NCI-H1694 treated with DMSO at 0.1 percent for 48 hours (cell line): ENCODE measurements around the gene CD109.
"Not testable (repeated sequence)": the region's sequence is repeated elsewhere in the genome, so short reads cannot be mapped to it uniquely, and the experiment has no call there.

Source experiments
- DNase-seq: peaks from one replicate; lab custom pipeline; 2025; lab: John Stamatoyannopoulos, UW

CD109 gene

DNA sequence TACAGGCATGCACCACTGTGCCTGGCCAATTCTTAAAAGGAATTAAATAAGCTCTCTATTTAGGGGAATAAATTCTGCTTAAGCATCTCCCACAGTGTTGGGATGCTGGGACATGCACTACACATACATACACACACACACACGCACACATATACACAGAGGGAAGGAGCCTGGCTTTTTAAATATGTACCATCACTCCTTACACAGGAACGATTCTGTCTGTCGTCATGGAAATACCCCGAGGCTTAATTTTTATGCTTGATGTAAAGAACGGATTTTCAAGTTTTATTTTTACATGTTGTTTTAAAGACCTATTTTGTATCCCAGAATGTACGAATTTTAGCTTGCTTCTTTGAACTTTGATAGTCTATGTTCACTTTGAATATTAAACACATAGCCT is 95.3 kb downstream of the CD109 start:
- DNase-seq = no peak

DNA sequence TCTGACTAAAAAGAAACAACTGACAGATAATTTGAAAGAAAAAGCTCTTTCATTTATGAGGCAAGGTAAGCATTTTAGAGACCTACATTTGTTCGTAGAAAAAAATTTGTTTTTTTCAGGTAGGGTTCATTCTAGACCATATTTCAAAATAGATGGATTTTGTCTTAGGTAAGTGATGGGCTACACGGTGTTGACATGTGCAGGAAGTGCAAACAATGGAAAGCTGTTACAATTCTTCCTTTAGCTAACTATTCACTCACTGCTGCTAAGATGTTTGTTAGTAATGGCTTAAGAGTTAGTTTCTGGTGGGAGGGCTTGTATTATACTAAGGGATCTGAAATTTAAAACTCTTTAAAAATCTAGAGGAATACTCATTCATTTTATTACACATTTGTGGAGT is 96.7 kb downstream of the CD109 start:
- no peak for DNase-seq

DNA sequence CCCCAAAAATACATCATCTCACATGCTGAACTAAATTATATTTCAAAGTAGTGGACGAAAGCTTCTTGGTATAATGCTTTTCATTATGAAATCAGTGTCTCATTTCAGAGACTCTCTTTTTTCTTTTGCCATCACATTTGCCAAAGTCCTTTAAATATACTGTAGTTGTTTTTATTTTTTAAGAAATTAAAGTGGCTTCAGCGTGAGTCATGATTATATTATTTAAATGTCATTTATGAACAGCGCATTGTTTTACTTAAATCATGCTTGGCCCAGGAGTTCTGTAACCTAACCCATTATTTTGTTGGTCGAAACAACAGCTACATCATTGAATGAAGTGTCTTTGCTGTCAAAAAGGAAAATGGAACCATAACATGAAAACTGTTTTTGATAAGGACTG is 100.9 kb downstream of the CD109 start:
- DNase-seq = no peak

DNA sequence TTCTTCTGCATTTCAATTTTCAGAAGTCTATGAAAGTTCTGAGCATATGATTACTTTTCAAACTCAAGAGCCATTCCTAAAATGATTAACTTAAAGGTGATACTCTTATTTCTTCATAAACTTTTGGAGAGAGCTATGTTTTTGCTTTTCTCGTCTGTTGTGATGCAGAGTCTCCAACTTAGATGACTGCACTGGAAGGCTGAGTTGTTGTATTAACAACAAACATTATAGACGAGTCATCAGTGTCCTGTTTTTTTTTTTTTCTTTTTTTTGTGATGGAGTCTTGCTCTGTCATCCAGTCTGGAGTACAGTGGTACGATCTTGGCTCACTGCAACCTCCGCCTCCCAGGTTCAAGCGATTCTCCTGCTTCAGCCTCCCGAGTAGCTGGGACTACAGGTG is 101.9 kb downstream of the CD109 start:
- DNase-seq = no peak

DNA sequence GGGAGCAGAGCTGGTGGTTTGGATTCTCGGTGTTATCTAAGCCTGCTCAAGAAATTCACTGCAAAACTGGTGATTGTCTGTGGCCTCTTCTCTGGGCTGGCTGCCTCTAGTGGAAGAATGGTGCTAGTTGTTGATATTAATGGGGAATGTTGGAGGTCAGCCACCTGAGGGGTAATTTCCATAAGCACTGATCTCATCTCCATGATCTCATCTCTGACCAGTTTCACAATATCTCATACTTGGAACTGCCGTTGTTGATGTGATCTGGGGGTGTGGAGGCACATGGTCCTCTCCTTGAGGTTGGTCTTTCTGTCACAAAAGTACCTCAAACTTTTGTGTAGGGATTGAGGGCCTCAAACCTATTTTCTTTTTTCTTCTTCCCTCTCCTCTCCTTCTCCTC is 102.6 kb downstream of the CD109 start:
- no peak for DNase-seq

DNA sequence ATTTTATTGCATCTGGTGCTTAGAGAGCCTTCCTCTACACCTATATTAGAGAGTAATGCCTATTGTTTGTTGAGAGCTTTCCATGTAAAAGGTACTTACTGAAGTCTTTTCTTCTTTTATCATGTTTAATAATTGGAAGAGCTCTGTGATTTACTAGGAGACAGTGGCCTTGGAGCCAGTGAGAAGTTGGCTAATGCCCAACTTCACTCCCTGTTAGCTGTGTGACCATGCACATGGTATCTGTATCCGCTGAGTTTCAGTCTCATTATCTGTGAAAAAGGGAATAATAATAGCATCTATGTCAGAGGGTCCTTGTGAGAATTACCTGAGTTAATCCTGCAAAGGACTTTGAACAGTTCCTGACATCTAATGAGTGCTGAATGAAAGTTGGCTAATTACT is 105.0 kb downstream of the CD109 start:
- DNase-seq = no peak

DNA sequence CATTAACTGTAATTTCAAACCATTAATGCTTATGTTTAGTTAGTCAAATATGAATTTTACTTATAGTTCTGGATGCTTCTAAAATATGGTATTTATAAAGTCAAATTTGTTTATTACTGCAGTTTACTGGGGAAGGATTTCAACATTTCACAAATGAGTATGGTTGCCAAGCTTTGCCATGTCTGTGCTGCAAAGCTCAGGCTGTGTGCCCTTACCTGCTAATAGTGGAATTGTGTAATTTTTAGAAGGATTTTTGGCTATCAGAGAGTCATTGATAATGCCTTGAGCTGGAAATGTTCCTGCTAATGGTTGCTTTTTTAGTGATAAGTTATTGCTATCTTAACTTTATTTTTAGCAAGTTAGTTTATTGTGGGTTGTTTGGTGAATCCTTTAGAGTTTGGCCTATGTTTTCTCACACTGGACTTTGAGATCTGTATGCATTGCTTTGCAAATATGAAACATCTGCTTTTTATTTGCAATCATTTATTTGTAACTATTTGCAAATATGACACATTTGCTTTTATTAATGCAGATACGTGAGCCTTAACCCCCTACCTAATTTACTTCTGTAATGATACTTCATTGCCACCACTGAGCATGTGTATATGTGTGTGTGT is 105.8 kb downstream of the CD109 start:
- no peak for DNase-seq

DNA sequence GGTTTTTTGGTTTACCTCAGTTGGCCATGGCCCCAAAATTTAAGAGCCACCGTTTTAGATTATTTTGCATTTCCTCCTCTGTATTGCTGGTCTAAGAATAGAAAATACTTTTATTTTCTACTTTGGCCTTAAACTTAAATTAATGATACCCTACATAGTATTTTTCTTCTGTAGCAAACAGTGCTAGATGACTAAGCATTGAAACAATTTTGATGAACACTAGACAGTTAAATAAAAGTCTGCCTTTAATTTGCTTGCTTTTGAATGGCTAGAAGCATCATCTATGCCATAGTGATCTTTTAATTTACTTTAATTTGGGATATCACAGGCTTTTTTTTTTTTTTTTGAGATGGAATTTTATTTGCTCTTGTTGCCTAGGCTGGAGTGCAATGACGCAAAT is 106.4 kb downstream of the CD109 start:
- DNase-seq = no peak

DNA sequence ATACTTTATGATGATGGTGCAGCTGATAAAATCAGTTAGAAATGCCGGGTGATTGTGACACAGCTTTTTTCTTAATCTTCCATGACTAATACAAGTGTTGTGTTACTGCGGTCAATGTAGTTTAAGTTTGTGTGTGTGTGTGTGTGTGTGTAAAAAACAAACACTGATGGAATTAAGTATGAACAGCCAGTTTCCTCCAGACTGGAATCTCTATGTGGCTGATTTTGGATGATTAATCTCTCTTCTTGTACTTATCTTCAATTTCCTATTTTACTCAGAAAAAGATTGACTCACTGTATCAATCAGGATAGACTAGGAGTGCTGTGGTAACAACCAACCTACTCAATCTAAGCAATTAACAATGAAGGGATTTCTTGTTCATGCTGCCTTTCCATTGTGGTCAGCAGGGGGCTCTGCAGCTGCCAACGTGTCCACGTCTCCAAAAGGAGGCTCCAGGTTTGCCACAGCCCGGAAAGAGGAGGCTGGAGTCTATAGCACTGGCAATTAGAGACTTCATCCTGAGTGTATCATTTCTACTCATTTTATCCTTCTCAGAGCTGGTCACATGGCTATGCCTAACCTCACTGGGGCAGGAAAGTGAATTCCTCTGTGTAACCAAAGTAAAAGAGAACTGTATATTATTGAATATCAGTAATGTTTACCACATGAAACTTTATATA is 107.7 kb downstream of the CD109 start:
- DNase-seq = peak; percentile 15

DNA sequence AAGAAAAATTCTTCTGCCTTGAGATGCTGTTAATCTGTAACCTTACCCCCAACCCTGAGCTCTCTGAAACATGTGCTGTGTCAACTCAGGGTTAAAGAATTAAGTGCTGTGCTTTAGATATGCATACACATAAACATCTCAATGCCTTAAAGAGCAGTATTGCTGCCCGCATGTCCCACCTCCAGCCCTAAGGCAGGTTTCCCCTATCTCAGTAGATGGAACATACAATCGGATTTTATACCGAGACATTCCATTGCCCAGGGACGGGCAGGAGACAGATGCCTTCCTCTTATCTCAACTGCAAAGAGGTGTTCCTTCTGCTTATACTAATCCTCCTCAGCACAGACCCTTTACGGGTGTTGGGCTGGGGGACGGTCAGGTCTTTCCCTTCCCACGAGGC is 109.2 kb downstream of the CD109 start:
- not testable (repeated sequence) for DNase-seq

DNA sequence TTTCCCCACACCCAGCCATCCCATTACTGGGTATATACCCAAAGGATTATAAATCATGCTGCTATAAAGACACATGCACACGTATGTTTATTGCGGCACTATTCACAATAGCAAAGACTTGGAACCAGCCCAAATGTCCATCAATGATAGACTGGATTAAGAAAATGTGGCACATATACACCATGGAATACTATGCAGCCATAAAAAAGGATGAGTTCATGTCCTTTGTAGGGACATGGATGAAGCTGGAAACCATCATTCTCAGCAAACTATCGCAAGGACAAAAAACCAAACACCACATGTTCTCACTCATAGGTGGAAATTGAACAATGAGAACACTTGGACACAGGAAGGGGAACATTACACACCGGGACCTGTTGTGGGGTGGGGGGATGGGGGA is 110.0 kb downstream of the CD109 start:
- DNase-seq = not testable (repeated sequence)

DNA sequence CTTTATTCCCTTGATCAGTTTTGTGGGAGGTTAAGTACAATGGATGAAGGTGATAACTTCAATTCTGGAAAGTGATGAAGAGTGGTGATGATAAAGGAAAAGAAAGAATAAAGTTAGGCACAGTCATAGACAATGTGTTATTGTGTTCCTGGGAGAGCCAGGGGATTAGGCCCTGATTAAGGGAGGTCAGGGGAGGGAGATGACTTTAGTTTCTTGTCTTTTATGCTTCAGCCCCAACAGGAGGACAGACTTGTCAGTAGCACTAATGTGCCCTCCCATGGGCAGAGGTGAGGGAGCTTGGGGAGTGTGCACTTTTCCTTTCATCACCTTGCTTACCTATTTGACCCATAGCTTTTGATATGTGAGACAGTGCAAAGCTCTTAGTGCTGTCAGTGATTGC is 115.7 kb downstream of the CD109 start:
- DNase-seq = no peak

DNA sequence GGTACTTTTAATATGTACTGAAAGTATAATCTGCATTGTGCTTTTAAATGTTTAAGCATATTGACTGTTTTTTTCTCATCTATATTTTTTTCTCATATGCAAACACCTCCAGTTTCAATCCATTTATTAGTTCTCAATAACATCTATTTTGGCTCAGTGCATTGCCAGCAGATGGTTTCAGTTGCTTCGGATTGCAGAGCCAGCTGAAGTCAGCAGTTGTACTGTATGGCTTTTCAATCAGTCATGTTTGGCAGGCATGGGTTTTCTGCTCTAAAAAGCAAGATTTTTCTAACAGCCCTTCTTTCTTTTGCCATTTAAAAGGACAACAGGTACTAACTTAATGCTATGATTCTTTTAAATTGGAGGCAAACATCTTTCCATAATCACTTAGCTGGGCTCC is 121.2 kb downstream of the CD109 start:
- peak; percentile 27 for DNase-seq

DNA sequence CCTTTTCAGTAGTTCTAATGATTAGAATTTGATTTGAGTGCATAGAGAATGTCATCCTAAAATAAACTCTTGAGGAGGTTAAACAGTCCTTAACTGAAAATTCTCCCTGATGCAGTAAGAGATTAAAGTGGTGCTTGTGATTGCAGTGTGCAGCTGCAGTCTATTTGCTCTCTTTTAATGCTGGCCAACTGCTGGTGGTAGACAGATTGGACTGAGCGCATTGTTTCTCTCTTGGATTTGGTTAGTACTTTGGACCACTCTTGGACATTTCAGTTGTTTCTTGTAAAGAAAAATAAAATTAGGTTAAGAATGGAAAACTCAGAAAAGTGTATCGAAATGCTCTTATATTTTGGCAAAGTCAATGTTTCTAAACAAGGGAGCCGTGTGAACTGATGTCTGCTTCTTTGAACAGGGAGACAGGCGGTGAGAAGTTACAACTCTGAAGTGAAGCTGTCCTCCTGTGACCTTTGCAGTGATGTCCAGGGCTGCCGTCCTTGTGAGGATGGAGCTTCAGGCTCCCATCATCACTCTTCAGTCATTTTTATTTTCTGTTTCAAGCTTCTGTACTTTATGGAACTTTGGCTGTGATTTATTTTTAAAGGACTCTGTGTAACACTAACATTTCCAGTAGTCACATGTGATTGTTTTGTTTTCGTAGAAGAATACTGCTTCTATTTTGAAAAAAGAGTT is 127.2 kb downstream of the CD109 start:
- DNase-seq = no peak

DNA sequence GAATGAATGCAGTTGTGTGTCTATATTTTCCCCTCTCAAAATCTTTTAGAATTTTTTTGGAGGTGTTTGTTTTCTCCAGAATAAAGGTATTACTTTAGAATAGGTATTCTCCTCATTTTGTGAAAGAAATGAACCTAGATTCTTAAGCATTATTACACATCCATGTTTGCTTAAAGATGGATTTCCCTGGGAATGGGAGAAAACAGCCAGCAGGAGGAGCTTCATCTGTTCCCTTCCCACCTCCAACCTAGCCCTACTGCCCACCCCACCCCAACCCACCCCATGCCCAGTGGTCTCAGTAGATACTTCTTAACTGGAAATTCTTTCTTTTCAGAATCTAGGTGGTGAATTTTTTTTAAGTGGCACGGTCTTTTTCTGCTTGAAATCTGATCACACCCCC is 127.8 kb downstream of the CD109 start:
- DNase-seq = no peak

DNA sequence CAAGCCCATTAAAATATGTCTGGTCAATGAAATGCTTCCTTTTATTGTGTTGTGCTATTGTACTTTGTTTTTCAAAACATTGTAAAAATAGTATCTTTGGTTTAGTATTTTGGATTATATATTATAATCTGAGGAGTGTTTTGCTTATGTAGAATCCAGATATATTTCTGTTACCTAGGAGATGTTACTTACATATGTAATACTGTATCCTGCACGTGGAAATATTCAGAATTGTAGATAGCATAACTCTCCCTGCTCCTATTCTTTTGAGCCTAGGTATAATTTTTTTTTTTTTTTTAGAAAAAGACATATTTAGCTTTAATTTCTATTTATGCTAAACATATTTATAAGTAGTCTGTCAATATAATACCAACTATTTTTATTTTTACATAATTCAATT is 130.6 kb downstream of the CD109 start:
- DNase-seq = no peak

DNA sequence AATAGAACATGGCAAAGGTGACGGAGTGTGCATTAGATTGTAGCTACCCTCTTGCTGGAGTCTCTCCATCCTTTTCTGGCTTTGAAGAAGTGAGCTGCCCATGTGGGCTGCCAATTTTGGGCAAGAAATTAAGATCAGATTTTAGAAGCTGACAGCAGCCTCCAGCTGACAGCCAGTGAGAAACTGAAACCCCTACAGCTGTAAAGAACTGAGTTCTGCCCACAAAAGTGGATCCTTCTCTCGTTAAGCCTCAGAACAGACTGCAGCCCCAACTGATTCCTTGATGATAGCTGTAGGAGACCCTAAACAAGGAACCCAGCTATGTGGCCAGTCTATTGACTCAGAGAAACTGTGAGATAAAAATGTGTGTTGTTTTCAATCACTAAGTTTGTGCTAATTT is 134.1 kb downstream of the CD109 start:
- DNase-seq = no peak

DNA sequence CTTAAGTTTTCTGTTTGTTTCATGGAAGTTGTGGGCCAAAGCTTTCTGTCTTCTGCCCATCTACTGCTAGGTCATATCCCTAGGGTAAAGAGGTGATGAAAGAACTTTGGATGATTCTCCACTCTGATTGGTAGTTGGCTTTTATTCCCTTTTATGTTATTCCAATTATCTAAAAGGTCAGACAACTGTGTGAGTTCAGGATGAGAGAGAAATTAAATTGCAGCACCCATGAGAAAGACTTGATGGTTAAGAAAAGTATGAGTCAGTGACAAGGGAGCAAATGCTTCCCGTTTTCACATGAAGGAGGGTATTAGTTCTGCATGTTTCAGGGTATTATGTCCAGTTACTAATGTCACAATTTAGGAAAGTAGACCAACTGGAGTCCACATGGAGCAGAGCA is 136.3 kb downstream of the CD109 start:
- DNase-seq = no peak

DNA sequence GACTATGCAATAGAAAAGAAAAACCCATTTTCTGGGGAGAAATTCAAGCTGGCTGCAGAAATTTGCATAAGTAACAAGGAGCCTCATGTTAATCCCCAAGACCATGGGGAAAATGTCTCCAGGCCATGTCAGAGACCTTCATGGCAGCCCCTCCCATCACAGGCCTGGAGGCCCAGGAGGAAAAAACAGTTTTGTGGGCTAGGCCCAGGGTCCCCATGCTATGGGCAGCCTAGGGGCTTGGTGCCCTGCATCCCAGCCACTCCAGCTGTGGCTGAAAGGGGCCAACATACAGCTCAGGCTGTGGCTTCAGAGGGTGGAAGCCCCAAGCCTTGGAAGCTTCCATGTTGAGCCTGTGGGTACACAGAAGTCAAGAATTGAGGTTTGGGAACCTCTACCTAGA is 148.7 kb downstream of the CD109 start:
- not testable (repeated sequence) for DNase-seq

DNA sequence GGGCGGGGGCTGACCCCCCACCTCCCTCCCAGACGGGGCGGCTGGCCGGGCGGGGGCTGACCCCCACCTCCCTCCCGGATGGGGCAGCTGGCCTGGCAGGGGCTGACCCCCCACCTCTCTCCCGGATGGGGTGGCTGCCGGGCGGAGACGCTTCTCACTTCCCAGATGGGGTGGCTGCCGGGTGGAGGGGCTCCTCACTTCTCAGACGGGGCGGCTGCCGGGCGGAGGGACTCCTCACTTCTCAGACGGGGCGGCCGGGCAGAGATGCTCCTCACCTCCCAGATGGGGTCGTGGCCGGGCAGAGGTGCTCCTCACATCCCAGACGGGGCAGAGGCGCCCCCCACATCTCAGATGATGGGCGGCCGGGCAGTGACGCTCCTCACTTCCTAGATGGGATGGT is 155.0 kb downstream of the CD109 start:
- DNase-seq = not testable (repeated sequence)

DNA sequence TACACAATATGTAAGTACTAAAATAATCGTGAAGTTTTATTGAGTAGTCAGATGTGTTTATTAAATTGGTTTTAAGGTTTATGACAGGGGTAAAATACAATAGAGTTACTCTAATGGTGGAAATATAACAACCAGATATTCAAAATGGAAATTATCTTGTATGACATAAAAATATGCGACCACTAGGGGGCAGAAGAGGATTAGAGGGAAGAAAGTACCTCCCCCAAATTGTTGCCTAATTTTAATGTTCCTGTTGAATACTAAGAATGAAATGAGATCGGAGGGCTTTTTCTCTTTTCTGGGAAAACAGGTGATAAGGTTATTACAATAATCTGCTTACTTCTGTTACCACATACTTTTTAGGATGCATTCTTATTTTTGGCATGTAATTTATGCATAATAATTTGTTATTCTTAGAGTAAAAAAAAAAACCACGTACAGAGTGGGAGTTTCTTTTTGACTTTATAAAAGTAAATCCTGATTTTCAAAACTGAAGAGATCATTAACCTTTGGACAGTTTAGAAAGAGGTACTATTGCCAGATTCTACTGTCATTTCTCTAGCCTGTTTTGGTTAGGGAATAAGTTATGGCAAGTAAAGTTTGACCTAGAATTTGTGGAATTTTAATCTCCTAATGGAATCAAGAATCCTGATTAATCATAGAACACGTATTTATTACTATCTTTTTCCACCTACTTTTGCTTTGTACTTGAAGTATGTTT is 159.2 kb downstream of the CD109 start:
- DNase-seq = peak; percentile 41

DNA sequence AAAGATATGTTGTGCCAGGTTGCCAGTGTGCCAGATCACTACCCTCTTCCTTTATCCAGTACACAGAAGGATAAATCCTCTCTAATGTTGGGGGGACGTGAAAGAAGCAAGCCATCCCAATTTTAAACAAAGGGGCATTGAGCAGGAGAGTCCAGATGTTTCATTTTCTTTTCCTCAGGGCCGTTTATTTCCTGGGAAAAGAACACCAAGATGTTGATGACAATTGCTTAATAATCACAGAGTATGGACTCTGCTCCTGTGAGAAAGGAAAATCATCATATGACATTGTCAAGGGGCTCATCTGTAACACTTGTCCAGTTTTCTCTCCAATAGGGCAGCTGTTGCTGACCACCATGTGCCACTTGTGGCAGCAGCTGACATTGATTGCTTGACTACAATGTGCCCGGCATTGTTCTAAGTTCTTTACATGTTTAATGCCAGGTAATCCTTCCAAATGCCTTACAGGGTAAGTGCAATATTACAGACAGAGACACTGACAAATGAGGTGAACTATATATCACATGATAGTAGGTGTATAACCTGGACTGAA is 161.4 kb downstream of the CD109 start:
- DNase-seq = no peak

DNA sequence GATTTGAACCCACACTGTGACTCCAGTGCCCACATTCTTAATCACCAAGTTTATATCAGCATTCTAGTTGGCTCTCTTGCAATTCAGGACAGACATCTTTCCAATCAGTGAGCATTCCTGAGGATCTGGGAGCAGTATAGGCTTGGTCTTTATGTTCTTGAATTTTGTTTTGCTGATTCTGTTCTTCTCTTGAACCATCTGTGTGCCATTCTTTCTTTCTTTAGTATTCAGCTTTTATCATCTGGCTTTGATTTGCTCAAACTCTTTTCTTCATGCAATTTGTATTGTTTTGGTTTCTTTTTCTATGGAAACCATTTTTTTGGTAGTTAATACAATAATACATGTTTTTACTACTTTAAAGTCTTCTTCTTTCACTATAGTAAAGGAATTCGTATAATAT is 162.4 kb downstream of the CD109 start:
- DNase-seq = no peak
